Activated gamma-delta T cell treated with Interleukin-2 at 50 U/mL for 16 hours (primary cell): Measurements from ENCODE around the gene STOX2.
"Not testable (repeated sequence)": the region's sequence is repeated elsewhere in the genome, so short reads cannot be mapped to it uniquely, and the experiment has no call there.

Experiments
- DNase-seq: peaks from one replicate; pipeline ENCODE4 v3.0.0-alpha.2; 2020

Gene STOX2

DNA sequence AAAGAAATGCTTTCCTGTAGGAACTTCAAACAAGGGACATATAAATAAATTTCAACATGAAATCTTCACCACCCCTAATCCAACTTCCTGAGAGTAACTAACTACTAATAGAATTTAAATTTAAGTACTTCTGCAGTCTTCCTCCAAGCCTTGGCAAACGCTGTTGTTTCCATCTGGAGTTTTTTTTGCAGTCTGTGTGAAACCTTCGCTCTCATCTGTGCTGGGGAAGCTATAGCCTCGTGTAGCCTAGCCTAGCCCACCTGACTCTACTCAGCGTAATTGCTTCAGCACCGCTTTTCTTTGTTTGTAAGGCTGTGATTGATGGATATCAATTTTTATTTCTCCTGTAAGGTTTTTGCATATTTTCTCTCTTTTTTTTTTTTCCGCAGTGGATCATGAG, 30.9 kb downstream of the STOX2 start:
- DNase-seq, result no peak

DNA sequence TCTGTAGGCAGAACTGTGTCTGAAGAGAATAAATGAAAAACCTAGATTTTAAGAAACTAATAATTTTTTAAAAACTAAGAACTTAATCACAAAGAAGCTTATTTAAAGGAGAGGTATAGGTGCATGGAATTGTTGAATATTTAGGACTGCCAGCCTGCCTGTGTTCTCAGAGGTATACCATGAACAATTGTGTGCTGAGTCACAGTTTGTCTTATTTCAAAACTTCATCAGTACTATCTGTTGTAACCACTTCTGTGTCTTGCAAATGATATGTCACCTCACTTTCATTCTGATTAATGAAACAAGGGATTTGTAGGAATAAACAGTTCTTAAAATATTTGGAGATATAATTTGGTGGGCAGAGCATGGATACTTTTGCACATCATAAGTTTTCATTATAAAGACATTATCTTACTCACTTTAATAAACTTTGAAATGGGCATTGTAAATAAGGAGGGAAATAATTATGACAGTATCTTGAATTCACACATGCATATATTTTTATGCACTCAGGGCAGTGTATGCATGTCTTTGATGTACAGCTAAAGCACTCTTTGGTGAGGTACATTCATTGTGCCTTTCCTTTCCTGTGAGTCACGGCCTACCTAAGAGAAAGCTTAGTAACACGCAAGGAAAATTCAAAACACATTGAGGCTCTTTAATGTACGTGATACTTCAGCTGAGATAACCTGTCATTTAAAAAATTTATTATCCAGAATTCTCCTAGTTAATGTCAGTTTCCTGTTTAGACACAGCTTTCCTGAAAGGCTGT, 31.7 kb downstream of the STOX2 start:
- no peak for DNase-seq

DNA sequence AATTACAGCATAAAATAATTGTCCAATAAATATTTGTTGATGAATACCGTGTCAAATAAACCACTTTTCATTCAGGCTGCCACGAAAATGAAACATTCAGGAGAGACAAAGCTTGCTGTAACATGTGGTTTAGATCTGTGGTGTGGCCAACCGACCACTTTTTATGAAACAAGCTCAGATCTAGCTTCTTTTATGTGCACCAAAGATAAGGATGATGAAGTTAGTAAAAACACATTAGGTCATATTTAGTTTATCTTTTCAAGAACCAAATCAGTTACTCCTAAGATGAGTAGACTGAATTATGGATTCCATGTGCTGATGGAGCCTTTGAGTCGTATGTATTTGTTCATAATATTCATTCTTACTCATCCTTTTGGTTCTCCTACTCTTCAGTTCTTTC, 35.8 kb downstream of the STOX2 start:
- no peak for DNase-seq

DNA sequence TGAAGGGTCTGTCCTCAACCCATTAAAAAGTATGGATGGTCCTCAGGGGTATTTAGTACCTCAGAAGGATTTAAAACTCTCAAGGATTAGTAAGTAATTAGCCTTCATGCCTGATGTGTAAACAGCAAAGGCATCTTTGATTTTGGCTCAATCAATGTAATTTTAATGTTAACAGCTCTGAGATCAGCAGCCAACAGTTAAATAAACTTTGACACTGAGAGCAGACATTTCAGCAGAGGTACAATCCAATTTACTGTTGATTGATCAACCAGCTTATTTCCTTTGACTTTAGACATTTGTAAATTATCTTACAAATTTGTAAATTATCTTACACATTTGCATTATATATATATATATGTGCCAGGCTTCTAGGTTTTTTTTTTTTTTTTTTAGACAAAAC, 36.9 kb downstream of the STOX2 start:
- DNase-seq, result no peak

DNA sequence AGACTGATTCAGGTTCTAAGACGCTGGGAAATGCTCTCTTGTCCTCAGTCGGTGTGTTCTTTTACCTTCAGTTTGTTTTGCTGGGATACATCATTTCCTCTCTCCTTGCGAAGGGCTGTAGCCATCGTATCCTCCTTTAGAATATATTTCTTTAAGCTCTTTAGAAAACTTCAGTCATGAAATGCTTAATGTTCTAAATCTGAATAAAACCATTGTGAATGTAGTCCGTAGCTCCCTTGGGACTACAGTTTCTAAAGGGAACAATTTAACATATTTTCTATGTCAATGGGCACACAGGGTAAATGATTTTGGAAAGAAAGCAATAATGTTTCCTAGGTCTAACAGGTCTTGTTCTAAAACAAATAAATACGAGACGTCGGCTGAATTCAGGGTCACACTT, 40.6 kb downstream of the STOX2 start:
- no peak for DNase-seq

DNA sequence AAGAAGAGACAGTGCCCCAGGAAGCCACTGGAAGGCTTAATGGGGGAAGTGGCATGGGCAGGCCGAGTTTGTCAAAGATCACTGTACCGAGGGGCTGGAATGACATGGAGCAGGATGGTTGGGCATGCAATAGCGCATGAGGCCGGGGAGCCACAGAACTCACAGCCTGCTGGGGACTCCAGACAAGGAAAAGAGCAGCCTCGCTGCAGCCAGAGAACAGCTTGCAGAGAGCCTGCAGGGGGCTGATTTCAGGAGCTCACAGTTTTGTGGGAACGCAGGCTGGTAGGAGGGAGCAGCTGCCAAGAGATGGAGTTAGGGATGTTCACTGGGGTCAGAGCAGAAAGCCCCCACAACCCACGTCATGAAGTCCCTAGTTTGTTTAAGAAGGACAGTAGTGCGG, 45.4 kb downstream of the STOX2 start:
- no peak for DNase-seq

DNA sequence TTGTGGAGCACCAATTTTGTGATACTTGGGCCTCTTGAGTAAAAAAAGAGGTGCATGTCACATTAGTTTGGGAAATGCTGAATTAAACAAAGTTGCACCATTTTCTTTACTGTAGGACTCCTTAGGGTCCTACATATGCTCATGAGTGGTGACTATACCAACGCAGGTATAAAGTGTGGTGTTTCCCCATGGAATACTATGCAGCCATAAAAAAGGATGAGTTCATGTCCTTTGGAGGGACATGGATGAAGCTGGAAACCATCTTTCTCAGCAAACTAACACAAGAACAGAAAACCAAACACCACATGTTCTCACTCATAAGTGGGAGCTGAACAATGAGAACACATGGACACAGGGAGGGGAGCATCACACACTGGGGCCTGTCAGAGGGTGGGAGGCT, 47.5 kb downstream of the STOX2 start:
- DNase-seq, result not testable (repeated sequence)

DNA sequence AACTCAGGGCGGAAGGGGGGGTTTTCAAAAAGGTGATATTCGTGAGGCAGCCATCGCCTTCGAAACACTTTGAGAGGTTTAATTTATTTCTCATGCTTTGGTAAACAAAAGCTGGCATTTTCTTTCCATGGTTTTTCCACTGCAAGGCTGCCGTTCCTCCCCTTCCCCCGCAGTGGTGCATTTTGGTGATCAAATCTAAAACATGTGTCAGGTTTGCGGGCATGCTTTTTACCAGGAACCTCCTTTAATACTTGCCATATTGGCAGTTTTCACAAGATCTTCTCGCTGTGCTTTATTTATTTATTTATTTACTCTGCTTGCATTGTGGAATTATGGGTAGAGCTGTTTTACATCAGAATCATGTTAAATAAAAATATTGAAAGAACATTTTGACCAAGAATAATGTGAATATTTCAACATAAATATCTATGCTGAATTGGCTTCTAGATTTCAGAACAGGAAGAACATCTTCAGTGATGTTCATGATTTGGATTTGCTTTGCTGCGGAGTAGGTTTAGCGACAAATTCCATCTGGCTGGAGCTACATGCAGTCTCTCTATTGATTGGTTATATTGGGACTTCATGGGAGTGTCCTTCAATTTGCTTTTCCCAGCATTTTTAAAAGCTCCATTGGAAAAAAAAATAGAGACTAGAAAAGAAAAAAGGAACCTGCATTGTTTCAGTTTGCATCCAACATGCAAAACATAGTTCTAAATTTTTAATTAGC, 54.4 kb downstream of the STOX2 start:
- DNase-seq, result no peak

DNA sequence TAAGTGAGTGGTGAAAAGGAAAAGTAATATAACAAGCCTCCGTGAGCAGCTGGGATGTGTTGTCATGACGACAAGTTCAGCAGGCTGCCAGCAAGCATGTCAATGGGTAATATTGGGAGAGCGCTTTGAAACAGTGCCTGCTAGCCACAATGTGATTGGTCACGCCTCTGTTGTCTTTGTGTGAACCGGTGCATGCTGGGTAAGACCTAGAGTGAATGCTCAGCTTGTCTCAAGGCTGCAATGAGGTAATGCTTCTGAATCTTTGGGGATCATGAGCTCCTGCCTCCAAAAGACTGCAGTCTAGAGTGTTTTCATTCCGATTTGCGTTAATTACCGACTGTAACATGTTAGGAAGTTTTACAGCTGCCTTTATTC, 54.9 kb downstream of the STOX2 start:
- DNase-seq, result no peak

DNA sequence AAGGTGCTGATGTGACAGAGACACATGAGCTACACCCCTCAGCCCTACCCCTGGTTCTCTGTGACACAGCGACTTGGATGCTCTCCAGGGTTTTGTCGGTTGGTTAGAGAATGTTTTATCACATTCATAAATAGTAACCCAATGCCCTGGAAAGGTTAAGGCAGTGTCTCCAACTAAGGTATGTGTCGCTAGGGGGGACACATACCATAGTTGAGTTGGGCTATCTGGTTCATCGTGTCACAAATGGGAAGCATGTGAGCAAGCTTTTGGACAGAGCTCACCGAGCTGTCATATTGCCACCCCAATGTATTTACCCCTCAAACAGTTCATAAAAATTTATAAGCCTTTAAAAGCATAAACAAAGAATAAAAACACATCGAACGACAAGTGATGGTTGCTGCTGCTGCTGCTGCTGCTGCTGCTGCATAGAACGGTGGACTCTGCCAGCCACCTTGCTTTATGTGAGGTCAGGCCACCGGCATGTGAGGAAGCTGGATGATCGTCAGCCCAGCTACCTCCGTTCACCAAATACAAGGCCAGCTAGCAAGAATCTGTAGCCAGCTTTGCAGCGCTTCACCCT, 55.9 kb downstream of the STOX2 start:
- DNase-seq, result no peak

DNA sequence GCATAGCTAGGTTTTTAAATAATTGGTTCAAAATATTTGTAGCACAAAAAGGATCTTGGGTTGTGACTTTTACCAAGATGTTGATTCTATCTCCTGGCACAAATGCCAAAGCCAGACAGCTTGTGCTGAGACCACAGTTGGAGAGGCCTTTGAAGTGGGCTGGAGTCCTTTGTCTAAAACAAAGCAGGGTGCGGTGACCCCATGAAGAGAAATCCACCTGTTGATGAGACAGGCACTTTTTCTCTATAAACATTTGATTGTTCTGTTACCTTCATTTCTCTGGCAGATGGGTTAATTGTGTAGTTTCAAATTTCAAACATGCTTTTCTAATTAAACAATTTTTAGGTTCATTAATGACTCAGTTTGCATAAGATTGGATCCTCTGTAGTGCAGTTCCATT, 56.7 kb downstream of the STOX2 start:
- no peak for DNase-seq

DNA sequence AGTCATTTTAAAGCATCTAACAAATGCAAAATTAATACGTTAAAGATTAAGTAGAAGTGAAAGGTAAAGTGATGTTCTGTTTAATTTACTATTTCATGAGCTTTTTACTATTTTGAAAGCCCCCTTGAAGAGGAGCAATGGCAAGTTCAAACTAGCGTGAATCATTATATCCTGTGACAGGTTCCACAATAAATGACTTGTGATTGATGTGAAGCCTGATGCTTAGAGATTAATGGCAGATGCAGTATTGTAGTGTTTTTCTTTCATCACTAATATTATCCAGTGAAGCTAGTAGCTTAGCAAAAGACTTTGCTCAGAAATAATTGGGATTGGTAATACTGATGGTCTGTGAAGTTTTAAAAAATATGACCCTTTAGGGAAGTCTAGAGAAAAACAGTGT, 57.3 kb downstream of the STOX2 start:
- no peak for DNase-seq

DNA sequence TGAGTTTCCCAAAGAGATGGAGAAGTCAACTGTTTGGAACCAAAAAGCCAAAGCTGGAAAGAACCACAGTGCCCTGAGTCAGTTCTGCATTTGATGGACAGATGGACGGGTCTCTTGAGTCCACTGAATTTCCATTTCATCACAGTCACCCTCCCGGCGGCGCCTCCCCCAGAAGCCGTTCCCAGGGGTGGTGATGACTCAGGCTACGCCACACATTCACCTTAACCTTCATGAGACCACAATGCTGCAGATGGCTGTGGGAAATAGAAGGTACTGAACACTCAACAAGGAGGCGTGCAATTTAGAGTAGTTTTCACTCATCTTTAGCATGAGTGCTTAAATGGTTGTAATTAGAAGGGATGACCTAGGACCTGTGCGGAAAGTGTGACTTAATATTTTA, 61.3 kb downstream of the STOX2 start:
- DNase-seq, result no peak

DNA sequence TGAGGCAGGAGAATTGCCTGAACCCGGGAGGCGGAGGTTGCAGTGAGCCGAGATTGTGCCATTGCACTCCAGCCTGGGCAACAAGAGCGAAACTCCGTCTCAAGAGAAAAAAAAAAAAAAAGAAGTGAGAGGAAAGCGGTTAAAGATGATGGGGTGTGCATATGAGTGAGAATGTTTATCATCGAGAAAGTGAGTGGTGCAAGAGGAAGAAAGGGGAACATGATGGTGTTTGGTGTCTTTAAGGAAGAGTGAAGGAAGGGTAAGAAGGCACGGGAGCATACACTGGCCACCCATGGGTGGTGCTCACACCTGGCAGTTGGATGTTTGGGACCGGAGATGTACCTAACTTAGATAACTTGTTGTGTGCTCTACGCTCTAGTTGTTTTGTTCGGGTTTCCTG, 62.2 kb downstream of the STOX2 start:
- no peak for DNase-seq

DNA sequence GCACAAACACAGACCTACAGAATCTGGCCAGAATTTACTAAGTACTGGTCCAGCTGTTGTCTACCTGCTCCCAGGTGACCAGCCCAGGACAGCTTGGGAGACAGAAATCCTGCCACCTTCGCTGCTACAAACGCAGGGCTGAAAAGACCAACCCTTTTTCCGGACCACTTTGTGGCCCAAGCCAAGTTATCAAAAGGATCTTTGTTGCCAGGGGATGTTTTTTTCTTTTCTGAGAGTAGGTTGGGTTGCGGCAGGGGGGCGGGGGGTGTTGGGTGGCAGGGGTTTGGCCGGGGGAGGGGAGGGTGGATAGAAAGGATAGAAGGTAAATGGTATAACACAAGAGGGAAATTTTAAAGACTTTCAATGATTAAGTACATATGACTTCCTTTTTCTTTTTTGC, 63.4 kb downstream of the STOX2 start:
- no peak for DNase-seq

DNA sequence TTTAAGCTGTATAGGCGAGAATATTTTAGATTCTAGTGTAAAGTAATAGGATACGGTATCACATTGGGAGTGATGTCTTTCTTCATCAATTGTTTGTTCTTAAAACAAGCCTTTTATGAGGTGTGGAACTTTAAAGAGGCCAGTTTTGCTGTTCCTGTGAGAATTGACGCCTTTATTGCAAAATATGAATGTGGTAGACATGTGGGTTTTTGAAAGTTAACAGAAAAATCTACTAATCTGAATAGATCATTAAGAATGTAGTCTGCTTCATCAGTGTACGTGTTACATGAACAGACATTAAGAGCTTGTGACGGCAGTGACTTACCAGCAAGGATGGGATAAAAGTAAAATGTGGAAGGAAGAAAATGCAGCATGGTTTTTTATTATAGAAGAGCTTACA, 63.8 kb downstream of the STOX2 start:
- DNase-seq, result no peak

DNA sequence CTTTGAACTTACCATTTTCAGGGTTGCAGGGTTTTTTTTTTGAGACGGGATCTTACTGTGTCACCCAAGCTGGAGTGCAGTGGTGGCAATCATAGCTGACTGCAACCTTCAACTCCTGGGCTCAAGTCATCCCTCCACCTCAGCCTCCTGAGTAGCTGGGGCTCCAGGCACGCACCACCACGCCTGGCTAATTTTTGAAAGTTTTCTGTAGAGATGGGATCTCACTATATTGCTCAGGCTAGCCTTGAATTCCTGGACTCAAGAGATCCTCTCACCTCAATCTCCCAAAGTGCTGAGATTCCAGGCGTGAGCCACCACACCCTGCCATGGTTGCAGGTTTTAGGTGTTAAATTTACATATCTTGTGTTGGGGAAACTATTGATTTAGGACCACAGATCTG, 64.5 kb downstream of the STOX2 start:
- DNase-seq, result no peak

DNA sequence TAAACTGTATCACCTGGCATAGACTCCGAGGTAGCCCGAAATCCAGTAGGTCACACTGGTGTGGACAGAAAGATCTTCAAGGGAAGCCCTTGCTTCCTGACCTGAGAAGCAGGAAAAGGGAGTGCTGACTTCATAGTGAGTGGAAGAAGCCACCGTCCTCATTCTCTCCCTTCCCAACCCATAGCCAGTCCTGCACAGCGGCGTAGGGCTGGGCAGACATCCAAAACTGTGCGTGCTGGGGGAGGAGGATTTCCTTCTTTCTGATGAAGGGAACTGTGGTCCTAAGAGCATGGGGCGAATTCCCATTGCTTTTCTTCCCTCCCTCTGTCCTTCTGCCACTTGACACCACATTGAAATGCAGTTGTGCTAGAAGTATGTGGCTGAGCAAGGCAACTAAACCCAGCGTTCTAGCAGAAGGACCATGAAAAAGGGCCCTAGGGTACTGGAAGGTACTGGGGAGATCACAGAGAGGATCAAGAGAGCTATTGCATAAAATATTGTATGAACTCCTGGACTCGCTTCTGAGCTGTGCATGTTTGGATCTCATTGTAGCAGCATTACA, 66.9 kb downstream of the STOX2 start:
- DNase-seq, result no peak

DNA sequence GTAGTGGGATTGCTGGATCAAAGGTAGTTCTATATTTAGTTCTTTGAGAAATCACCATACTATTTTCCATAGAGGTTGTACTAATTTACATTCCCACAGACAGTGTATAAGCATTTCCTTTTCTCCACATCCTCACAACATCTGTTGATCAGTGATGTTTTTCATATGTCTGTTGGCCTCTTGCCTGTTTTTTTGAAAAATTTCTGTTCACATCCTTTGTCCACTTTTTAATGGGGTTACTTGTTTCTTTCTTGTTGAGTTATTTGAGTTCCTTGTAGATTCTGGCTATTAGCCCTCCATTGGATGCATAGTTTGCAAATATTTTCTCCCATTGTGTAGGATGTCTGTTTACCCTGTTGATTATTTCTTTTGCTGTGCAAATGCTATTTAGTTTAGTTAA, 72.6 kb downstream of the STOX2 start:
- no peak for DNase-seq

DNA sequence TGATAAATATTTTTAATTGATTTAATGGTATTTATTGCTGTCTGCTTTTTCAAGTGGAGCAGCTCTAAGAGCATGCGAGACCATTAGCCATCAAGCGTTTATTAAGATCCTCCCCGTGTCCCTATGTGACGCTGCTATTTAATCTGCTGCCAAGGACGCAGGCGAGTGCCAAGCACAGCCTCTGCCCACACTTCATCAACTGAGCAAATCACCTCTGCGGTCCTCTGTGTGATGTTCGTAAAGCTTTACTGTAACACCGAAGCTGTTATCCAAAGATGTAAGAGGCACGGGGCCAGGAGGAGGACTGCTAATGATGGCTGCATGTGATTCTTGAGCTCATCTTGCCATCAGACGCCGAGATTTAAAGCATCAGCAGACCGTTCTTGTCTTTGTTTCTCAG, 79.5 kb downstream of the STOX2 start:
- no peak for DNase-seq

DNA sequence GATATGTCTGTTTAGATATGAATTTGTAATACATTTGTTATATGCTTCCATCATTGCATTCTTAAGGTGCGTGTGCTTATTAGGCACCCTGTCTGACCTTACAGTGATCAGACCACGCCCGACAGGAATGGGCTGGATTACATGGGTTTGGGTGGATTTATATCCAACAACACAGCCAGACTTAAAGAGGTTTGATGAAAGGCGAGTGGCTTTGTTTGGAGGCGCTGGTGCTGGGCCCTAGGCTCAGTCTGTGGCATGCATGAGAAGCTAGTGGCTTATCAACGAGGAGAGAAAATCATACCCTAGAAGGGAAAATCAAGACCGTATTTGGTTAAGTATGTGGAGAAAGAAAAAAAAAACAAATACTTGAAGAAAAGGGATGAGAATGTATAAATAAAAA, 80.7 kb downstream of the STOX2 start:
- DNase-seq, result no peak

DNA sequence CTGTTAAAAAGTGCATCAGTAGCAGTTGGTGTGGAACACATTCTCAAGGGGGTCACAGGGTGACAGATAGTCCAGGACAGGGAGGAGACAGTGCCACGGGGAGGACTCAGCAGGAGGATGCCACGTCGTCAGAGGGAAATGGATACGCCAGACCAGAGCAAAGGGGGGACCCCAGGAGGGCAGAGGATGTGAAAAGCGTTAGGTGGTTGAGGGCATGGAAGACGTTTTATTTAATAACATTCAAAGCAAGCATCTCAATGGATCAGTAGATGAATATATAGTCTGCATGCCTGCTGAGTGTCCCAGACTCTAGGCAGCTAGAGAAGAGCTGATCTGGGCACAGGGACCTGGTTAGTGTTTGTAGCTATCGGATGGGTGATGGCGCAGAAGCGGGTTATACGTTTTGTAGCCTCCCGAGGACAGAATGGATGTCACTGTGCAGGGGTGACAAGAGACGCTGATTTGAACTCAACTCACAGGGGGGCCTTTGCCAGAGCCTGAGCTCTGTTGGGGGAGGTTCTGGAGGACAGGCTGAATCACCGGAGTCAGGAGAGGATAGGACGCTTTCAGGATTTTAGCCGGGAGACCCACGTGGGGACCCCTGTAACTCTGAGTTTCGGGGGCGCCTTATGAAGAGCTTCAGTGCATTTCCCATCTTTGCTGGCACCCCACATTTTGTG, 81.3 kb downstream of the STOX2 start:
- DNase-seq, result no peak
